ENCODE measurements around the gene DCLK1.

DNA sequence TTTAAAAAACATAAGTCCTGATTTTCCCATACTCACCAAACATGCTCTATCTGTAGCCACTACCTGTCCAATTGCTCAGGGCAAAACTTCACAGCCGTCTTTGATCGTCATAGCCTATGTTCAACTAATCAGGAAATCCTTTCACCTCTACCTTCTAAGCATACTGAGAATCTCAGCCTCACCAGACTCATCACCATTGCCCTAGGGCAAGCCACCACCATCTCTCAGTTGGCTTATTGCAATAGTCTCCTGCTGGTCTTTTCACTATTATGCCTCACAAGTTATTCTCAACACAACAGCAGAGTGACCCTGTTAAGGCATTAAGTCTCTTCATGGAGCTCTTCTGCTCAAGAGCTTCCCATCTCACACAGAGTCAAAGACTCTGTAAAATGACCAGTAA lies 394.3 kb downstream of the DCLK1 start:
- TF ChIP-seq POLR2A (IDR thresholded peaks at IDR 0.05; ENCODE audit: borderline replicate concordance, extremely low read depth, insufficient read depth, insufficient read length) = no peak
- TF ChIP-seq CTCF (IDR thresholded peaks at IDR 0.05 in 2 of 3, conservative IDR thresholded peaks at IDR 0.05 in 1 of 3; ENCODE audit: borderline replicate concordance in 1 of 3, insufficient read depth in 1 of 3, low read depth in 2 of 3, low read length in 2 of 3) = no peak
- TF ChIP-seq JUND (IDR thresholded peaks at IDR 0.05) = no peak
